GM19467 (cell line): ENCODE data around the gene BEAN1.

ENCODE experiments used
- ATAC-seq: cut with Tn5 transposase; IDR thresholded peaks from one replicate; pipeline ENCODE4 v1.9.1; 2021; ENCODE audit warnings: mild to moderate bottlenecking, moderate library complexity; ENCODE audit not compliant: unreplicated experiment

The BEAN1 gene

DNA sequence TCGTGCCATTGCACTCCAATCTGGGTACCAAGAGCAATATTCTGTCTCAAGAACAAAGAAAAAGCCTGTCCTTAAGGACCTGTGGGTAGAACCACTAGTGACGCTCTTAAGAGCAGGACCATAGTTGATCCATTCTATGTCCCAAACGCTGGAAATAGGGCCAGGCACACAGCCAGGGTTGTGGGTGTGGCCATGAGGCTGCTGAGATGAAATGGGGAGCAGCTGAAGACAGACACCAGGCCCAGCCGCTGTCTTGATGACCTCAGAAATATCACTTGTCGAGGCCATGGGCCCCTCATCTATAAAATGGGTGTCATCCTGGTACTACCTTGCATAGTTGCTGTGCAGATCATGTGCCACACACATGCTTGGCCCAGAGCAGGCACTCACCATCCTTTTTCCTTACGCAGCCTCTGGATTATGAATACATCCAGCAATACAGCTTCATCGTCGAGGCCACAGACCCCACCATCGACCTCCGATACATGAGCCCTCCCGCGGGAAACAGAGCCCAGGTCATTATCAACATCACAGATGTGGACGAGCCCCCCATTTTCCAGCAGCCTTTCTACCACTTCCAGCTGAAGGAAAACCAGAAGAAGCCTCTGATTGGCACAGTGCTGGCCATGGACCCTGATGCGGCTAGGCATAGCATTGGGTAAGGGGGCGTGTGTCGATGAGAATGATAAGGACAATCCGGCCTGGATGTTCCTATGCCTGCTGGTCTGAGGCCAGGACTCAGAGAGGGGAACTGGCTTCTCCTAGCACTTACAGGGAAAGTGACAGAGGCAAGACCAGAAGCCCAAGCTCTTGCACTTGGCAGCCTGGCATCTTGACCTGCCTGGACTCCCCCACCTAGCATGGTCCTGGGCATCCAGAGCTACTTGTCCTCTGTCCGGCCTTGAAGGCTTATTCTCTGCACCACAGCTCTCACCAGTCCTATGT is 35.1 kb upstream of the BEAN1 start:
- ATAC-seq: no peak

DNA sequence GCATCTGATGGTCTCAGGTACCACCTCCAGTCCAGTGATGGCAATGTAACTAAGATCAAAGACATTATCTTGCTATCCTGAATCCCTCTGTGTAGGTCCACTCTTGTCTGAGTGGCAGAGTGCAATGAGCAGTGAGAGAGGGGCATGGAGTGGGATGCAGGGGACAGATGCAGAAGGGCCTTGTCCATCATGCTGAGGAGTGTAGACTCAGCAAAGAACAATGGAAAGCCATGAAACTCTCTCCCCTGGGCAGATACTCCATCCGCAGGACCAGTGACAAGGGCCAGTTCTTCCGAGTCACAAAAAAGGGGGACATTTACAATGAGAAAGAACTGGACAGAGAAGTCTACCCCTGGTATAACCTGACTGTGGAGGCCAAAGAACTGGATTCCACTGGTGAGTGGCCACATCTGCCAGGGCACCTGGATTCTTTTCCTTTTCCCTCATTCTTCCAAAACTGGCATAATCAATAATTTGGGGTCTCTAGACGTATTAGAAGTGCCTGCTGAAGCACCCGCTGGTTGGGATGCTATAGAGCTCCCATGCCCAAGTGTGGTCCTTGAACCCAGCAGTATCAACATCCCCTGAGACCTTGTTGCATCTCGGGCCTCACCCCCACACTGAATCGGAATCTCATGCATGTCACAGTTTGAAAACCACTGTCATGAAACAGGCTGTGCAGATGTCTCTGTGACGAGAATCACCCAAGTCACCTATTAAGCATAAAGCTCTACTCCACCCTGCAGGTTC is 31.1 kb upstream of the BEAN1 start:
- ATAC-seq: no peak

DNA sequence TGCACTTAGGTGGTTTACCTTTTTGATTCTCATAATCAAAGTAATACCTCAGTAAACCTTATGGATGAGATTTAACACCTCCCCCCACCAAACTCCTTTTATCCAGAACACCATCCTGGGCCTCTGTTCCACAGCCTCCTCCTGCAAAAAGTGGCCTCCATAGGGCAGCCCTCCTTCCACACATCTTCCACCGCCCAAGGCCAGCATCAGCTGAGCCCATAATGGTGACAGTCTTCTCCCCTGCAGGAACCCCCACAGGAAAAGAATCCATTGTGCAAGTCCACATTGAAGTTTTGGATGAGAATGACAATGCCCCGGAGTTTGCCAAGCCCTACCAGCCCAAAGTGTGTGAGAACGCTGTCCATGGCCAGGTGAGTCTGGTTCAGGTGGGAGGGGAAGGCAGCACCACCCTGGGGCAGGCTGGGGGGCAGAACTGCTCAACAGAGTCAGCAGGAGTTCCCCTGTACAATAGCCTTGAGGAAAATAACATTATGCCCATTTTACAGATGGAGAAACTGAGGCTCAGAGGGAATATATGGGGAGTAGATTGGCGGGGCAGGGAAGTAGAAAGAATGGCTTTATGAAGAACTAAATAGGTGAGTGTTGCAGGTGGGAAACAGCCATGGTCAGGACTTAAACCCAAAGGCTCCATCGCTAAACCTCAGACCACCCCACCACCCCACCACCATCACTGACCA is 29.2 kb upstream of the BEAN1 start:
- no peak for ATAC-seq

DNA sequence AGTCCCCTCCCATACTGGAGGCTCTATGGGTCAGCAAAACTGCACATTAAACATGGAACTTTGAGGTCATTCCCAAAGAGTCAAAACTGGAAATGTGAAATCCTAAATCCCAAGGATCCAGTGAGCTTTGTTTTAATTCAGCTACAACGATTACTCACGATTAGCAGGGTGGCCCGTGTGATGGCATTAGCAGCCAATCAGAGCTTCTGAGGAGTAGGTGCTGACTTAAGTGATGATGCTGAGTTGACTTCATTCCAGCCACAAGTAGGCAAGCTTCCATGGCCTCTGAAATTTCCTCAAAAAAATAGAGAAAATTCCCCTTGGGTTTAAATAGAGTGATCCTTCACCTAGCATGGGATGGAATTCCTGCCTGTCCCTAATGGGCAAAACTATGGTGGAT is 28.1 kb upstream of the BEAN1 start:
- ATAC-seq: no peak

DNA sequence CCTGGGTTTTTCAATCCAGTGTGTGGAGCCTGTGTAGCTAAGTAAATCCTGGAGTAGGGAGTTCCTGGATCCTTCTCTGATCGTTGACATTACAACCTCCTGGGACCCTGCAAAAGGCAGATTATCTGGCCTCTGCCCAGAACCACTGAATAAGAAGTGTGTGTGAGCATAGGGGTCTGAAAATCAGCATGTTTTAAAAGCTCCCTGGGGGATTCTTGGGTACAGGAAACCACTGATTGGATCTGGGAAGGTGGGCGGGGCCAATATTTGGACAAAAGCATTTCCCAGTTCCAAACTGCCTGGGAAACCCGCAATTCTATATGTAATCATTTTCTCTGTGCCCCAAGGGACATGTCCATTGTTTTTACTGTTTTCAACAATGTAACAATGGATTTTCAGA is 27.2 kb upstream of the BEAN1 start:
- ATAC-seq: no peak

DNA sequence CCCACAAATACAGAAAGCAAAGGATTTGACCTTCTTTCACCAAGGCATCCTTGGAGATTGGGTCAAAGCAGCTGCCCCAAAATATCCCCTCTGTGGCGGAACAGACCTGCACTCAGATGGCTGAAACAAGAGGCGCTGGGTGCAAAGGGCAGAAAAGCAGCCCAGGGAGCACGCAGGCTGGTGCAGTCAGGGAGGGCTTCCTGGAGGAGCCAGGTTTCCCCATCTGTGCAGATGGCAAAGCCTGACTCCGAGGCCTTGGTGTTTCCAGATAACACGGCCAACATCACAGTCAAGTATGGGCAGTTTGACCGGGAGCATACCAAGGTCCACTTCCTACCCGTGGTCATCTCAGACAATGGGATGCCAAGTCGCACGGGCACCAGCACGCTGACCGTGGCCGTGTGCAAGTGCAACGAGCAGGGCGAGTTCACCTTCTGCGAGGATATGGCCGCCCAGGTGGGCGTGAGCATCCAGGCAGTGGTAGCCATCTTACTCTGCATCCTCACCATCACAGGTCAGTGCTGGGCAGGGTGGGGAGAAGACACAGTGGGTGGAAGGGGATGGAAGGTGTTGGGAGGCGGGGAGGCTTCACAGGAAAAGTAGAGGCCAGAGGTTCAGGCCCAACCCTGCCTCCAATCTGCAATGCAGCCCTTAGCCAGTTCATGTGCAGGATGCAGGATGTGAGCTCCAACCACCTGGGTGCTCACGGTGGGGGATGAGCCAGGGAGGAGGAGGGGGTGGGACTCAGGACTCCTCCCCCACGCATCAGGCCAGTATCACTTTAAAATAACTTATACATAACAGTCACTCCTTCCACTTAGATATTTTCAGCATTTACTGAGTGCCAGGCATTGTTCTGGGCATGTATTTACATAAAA is 26.4 kb upstream of the BEAN1 start:
- ATAC-seq: no peak

DNA sequence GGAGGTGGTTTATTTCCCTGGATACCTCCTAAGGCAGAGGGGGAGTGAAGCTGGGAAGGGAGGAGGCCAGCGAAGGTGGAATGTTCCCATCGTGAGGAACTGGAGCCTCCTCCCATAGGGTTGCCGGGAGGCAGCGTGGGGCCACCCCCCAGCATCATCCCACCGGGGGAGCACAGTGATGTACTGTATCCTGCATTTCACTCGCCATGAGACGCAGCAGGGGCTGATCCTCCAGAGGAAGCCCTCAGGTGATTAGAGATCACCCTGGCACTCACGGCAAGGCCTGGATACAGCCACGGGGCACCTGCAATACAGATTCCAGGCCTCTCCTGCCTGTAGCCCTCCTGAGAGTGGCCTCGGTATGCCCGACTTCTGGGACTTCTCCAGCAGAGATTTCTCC is 25.5 kb upstream of the BEAN1 start:
- ATAC-seq: no peak

DNA sequence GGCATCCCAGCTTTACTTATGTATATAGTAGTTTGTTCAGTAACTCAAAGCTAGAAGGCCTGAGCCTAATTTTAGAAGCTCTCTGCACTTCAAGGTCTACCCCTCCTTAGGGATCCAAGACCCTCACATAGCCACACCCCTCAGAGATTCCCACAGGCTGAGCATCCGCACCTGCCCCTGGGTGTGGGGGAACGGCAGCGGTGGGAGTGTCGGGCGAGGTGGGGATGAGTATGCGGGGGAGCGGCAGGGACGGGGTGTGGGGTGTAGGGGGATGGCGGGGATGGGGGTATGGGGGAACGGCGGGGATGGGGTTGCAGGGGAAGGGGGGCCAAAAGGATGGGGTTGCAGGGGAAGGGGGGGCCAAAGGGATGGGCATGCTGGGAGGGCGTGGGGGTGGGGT is 24.9 kb upstream of the BEAN1 start:
- no peak for ATAC-seq

DNA sequence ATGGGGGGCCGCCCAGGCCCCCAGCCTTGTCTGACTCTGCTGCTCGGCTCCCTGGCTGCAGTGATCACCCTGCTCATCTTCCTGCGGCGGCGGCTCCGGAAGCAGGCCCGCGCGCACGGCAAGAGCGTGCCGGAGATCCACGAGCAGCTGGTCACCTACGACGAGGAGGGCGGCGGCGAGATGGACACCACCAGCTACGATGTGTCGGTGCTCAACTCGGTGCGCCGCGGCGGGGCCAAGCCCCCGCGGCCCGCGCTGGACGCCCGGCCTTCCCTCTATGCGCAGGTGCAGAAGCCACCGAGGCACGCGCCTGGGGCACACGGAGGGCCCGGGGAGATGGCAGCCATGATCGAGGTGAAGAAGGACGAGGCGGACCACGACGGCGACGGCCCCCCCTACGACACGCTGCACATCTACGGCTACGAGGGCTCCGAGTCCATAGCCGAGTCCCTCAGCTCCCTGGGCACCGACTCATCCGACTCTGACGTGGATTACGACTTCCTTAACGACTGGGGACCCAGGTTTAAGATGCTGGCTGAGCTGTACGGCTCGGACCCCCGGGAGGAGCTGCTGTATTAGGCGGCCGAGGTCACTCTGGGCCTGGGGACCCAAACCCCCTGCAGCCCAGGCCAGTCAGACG is 24.4 kb upstream of the BEAN1 start:
- ATAC-seq: no peak

DNA sequence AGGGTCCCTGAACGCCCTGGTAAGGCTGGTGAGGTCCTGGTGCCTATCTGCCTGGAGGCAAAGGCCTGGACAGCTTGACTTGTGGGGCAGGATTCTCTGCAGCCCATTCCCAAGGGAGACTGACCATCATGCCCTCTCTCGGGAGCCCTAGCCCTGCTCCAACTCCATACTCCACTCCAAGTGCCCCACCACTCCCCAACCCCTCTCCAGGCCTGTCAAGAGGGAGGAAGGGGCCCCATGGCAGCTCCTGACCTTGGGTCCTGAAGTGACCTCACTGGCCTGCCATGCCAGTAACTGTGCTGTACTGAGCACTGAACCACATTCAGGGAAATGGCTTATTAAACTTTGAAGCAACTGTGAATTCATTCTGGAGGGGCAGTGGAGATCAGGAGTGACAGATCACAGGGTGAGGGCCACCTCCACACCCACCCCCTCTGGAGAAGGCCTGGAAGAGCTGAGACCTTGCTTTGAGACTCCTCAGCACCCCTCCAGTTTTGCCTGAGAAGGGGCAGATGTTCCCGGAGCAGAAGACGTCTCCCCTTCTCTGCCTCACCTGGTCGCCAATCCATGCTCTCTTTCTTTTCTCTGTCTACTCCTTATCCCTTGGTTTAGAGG is 23.5 kb upstream of the BEAN1 start:
- no peak for ATAC-seq

DNA sequence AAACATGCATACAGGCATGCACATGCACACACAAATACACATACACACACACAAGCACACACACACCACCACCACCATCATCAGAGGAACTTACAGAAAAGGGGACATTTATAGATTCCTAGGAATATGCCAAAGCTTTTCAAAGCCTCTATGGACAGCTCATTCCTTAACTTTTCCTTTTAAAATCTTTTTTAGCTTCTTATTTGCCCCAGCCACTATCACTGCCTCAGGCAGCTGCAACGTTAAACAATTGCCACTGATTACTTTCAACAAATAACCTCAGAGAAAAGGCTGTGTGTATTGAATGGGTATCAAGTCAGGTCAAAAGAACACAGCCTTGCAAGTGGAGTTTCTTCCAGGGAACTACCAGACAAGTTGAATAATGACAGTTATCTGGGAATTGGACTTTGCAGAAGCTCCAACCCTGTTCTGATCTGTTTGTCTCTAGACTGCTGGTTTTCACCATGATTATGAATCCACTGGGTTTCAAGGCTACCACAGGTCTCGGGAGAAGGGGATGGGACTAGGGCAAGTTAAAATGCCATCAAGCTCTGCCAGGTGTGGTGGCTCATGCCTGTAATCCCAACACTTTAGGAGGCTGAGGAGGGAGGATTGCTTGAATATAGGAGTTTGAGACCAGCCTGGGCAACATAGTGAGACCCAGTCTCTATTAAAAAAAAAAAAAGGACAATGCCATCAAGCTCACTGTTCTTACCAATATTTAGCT is 21.9 kb upstream of the BEAN1 start:
- no peak for ATAC-seq

DNA sequence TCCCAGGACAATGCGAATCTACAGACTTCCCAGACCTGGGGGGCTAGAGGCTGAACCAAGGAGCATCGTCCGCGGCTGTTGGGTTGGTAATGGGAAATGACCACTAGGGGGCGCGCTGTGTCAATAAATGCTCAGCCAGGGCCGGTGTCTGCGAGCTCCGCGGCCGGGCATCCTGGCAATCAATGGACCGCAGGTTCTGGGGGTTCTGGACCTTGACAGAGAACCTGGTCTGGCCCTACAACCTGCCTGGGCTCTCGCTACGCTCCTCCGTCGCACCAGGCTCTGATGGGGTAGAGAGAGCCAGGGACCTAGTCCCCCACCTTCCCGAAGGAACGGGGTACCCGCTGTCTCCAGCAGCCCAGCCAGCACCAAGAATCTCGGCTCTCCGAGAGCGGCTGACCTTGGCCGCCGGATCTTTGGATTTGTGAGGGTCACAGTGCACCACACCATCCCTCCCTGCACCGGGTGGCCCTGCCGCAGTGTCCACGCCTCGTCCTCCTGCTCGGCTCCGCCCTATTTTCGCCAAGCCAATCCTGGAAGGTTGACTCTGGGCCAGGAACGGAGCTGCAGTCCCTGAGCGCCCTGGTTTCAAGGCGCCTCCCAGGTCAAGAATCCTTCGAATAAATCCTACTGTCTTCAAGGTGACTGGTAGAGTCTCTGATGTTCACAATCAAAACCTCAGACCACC is 20.4 kb upstream of the BEAN1 start:
- ATAC-seq: peak; percentile 53

DNA sequence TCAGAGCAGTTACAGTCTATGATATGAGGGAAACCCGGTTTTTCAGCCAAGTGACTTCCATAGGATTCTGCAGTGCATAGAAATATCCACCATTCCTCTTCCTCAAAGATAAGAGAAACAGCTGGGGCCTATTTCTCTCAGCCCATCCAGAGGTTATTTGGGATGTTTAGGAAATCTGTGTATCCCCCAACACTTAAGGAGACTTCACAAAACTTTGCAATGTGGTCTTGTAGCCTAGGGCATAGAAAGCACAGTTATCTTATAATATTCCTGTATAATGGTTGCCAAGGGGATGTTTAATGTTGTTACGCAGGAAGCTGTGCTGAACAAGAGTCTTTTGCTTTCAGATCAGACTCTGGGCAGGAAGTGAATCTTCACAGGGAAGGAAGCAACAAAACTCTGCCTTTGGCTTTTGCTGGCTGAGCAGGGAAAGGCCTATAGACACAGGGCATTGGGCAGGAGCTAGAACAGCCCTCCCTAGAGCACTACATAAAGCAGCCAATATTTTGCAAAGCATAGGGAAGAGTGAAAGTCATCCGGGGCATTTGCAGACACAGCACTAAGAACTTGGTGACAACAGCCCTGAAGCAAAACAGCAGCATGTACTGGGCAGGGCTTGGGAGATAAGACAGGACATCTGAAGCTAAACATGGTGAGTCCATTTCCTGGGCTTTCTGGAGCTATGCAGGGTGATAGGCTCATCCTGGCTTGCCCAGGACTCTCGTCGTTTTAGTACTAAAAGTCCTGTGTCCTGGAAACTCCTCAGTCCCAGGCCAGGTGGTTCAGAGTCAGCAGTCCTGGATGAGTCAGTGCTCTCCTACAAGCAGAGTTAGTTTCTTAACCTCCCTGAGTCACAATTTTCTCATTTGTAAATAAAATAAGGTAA is 18.7 kb upstream of the BEAN1 start:
- no peak for ATAC-seq

DNA sequence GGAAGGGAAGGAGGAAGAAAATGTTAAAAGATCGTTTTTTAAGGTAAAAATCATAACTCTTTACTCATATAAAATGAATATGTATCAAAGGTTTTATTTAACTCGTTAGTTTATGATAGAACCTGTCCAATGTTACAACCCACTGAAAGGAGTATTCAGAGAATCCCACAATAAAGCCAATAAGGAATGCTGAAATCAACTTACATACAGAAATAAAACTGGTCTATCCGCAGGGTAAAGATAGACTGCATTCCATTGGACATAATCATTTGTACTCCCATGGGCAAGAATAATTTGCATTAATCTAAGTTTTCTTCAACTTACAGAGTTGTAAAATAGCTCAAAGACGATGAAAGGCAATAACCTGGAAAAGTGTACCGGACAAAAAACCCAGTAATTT is 17.9 kb upstream of the BEAN1 start:
- ATAC-seq: no peak

DNA sequence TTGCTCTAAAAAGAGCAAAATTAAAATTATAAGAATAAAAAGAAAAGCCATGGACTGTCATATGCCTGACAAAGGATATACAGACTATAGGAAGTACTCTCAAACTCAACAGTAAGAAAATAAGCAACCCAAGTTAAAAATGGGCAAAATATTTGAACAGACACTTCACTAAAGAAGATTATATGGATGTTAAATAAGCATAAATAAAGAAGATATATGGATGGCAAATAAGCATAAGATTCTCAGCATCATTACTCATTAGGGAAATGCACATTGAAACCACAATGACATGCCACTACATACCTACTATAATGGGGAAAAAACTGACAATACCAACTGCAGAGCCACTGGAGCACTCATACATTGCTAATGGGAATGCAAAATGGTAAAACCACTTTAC is 14.9 kb upstream of the BEAN1 start:
- no peak for ATAC-seq

DNA sequence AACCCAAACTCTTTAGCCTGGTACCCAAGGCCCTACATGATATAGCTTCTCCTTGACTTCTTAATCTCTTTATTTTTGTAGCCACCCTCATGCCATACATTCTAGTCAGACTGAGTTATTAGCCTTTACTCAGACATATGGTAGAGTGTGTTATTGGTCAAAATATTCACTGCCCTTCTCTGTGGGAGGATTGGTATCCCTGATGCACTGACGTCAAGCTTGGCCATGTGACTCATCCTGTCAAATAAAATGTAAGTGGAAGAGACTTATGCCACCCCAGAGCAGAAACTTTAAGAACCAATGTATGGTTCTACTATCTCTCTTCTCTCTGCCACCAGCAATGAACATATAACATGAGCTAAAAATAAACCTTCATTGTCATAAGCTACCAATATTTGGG is 12.2 kb upstream of the BEAN1 start:
- ATAC-seq: no peak

DNA sequence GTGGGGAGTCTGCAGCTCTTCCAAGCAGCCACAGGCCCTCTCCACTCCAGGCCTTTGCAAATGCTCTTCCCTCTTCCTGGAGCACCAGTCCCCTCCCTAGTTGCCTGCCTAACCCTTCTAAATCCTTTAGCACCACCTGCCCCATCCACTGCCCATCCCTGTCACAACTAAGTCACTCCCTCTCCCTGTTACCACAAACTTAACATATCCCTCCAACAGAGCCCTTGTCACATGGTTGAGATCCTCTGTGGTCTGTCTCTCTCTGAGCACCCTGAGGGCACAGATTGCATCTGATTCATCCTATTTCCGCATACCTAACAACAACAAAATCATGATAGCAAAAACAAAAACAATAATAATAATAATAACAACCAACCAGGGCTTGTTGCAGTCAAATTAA is 11.0 kb upstream of the BEAN1 start:
- ATAC-seq: no peak
